B cell (primary cell): ENCODE results near the gene SUGCT. TPM values are rescaled to one million over a fixed set of nuclear protein-coding genes. Genes with fewer than 3 reads are reported as not detected.

Experiments used
- ATAC-seq: fragments of 200-7000 bp; cut with Tn5 transposase; one replicate; pipeline ENCODE4 v1.10.0; 2021; ENCODE audit warnings: low read depth, mild to moderate bottlenecking, moderate number of reproducible peaks, moderate library complexity
- CTCF ChIA-PET: fragments of 350-600 bp; sonication (Branson Sonifier 250); formaldehyde crosslinking; loops from one replicate; lab custom pipeline; 2021; ENCODE audit warnings: antibody characterized with exemption, inconsistent platforms; lab: Charles Lee
- POLR2A ChIA-PET: fragments of 350-600 bp; sonication (Branson Sonifier 250); formaldehyde crosslinking; loops from one replicate; lab custom pipeline; 2021; ENCODE audit warnings: antibody characterized with exemption; lab: Charles Lee
- DNase-seq: peaks from one replicate; pipeline ENCODE4 v3.0.0; 2013
- H2AFZ ChIP-seq: 2 replicates; pipeline ENCODE4 v1.6.1; 2012; ENCODE audit warnings: mild to moderate bottlenecking, low read depth, low read length; ENCODE audit not compliant: insufficient read depth, poor library complexity, severe bottlenecking
- H3K27ac ChIP-seq, 2 donors: 1 replicate in 1 of 2; 2 replicates in 1 of 2; pipeline ENCODE4 v1.5.1; 2012 to 2013; ENCODE audit warnings: low read length in 2 of 2, mild to moderate bottlenecking in 2 of 2, moderate library complexity in 1 of 2
- H3K27me3 ChIP-seq, 4 experiments: fragments of 200-600 bp in 1 of 4; sonication (generic) in 1 of 4; replicated peaks in 1 of 4; 1 replicate in 2 of 4; 2 replicates in 2 of 4; pipeline versions ENCODE4 v1.6.1 to v1.7.0; 2013 to 2016; ENCODE audit warnings: low read length in 3 of 4, mild to moderate bottlenecking in 2 of 4, mixed read lengths in 1 of 4, moderate library complexity in 1 of 4; ENCODE audit not compliant: insufficient read depth in 4 of 4, control insufficient read depth in 3 of 4; ENCODE audit errors: control extremely low read depth in 1 of 4
- H3K36me3 ChIP-seq, 2 experiments: replicated peaks in 1 of 2; 1 replicate in 1 of 2; 2 replicates in 1 of 2; pipeline versions ENCODE4 v1.6.1 to v1.7.1; 2013; ENCODE audit warnings: low read length in 1 of 2; ENCODE audit not compliant: insufficient read depth in 2 of 2, control insufficient read depth in 1 of 2; ENCODE audit errors: control extremely low read depth in 1 of 2, extremely low read depth in 1 of 2
- H3K4me1 ChIP-seq, 2 donors: fragments of 200-600 bp in 1 of 2; sonication (generic) in 1 of 2; 1 replicate in 1 of 2; 2 replicates in 1 of 2; pipeline versions ENCODE4 v1.5.1 to v1.6.1; 2013 to 2017; ENCODE audit warnings: low read length in 2 of 2; ENCODE audit not compliant: control insufficient read depth in 2 of 2, insufficient read depth in 2 of 2
- H3K4me2 ChIP-seq: replicated peaks from 2 replicates; pipeline ENCODE3; 2012; ENCODE audit warnings: mild to moderate bottlenecking, low read depth, low read length; ENCODE audit not compliant: poor library complexity, severe bottlenecking
- H3K4me3 ChIP-seq, 5 experiments: fragments of 200-600 bp in 1 of 5; sonication (generic) in 1 of 5; 1 replicate in 3 of 5; 2 replicates in 2 of 5; pipeline versions ENCODE4 v1.5.1 to v1.7.0; 2011 to 2016; ENCODE audit warnings: low read length in 4 of 5, mild to moderate bottlenecking in 4 of 5, low read depth in 2 of 5, control low read depth in 1 of 5, moderate library complexity in 1 of 5; ENCODE audit not compliant: insufficient read depth in 1 of 5; ENCODE audit errors: control extremely low read depth in 1 of 5, extremely low read depth in 1 of 5
- H3K79me2 ChIP-seq: fragments of 200-600 bp; sonication (generic); one replicate; pipeline ENCODE4 v1.6.0; 2016; ENCODE audit warnings: low read length; ENCODE audit not compliant: control insufficient read depth, insufficient read depth
- H3K9ac ChIP-seq: fragments of 200-600 bp; sonication (generic); 2 replicates; pipeline ENCODE4 v1.6.1; 2017; ENCODE audit warnings: mild to moderate bottlenecking, low read length, moderate library complexity
- H3K9me3 ChIP-seq, 3 donors: one replicate each; pipeline versions ENCODE4 v1.6.1 to v1.7.1; 2013; ENCODE audit warnings: low read length in 2 of 3; ENCODE audit not compliant: control insufficient read depth in 2 of 3, insufficient read depth in 1 of 3; ENCODE audit errors: control extremely low read depth in 1 of 3
- H4K20me1 ChIP-seq: 2 replicates; pipeline ENCODE4 v1.6.0; 2012; ENCODE audit warnings: mild to moderate bottlenecking, low read length; ENCODE audit not compliant: insufficient read depth, control insufficient read depth, poor library complexity, severe bottlenecking
- H3K27ac Mint-ChIP-seq: one replicate; pipeline ENCODE4 v1.8.0; 2021; ENCODE audit warnings: mixed read lengths
- H3K27me3 Mint-ChIP-seq: one replicate; pipeline ENCODE4 v1.8.0; 2021; ENCODE audit warnings: mixed read lengths
- H3K4me1 Mint-ChIP-seq: one replicate; pipeline ENCODE4 v1.8.0; 2021; ENCODE audit warnings: mixed read lengths
- H3K4me3 Mint-ChIP-seq: one replicate; pipeline ENCODE4 v1.8.0; 2021; ENCODE audit warnings: mixed read lengths
- H3K9me3 Mint-ChIP-seq: one replicate; pipeline ENCODE4 v1.8.0; 2022; ENCODE audit warnings: mixed read lengths; ENCODE audit not compliant: insufficient read depth
- CTCF ChIP-seq: fragments of 200-600 bp; IDR thresholded peaks from one replicate; pipeline ENCODE4 v1.8.0; 2022; ENCODE audit warnings: antibody characterized with exemption, mild to moderate bottlenecking
- EZH2 ChIP-seq: IDR thresholded peaks from 2 replicates; pipeline ENCODE4 v1.6.1; 2012; ENCODE audit warnings: borderline replicate concordance, low read depth, mild to moderate bottlenecking, moderate library complexity, low read length; ENCODE audit not compliant: insufficient read depth, poor library complexity, severe bottlenecking
- WGBS: methylation state at CpG from one replicate; pipeline ENCODE4 v1.1.5; 2013; ENCODE audit warnings: missing lambda C conversion rate; ENCODE audit not compliant: insufficient coverage; 5-methylcytosine and 5-hydroxymethylcytosine counted together
- intact Hi-C: fragments of 100-400 bp; cut with micrococcal nuclease; formaldehyde crosslinking; loops from one replicate; pipeline ENCODE4 v1.10.0; 2022
- polyA plus RNA-seq: library from polyadenylated mRNA; depleted of rRNA; stranded (reverse); fragments of >200 nt; gene quantifications from 2 replicates; pipeline ENCODE4 v1.2.3, GENCODE V29; 2012
- total RNA-seq, 2 donors: library from RNA; stranded (reverse); fragments of 120-200 nt in 1 of 2; gene quantifications; 1 replicate in 1 of 2; 2 replicates in 1 of 2; pipeline versions ENCODE4 v1.2.3 to v1.2.4, GENCODE V29; 2013 to 2022

Gene SUGCT
- total and polyA plus RNA-seq, 2 donors (not counting 1 experiment from before 2014, with no cell fraction given): 0.19 to 0.86 TPM

- no peak overlapping the region for H3K4me3 Mint-ChIP-seq
- WGBS: no CpG with 5 or more reads among the region's 2 CpGs
- Histone ChIP-seq H3K4me2 (no peak overlapping the region), H4K20me1 (no peaks in the 10 kb centered on the region), H3K27ac (no peak overlapping the region), H3K4me1 (no peaks in the 10 kb centered on the region), H3K9ac (no peak overlapping the region), H3K79me2 (no peaks in the 10 kb centered on the region), H2AFZ (no peak overlapping the region), H3K4me3 (no peak overlapping the region), H3K27me3 (no peaks in the 10 kb centered on the region), H3K36me3 (no peaks in the 10 kb centered on the region), H3K9me3 (no peaks in the 10 kb centered on the region)
- DNase-seq (no peak), ATAC-seq (no peak)
- no peaks in the 10 kb centered on the region for H3K9me3 Mint-ChIP-seq
- CTCF ChIA-PET: no interaction called here
- peaks cover 7% of the 10 kb centered on the region for H3K27me3 Mint-ChIP-seq
- no peaks in the 10 kb centered on the region for H3K4me1 Mint-ChIP-seq
- POLR2A ChIA-PET: no interaction called here
- intact Hi-C loops: no loop called here
- no peak for TF ChIP-seq EZH2
- no peak for TF ChIP-seq CTCF
- H3K27ac Mint-ChIP-seq: no peak overlapping the region
Observed at GRCh38 chr7:40298421-40298820, 163.6 kb downstream of the SUGCT start.

DNA sequence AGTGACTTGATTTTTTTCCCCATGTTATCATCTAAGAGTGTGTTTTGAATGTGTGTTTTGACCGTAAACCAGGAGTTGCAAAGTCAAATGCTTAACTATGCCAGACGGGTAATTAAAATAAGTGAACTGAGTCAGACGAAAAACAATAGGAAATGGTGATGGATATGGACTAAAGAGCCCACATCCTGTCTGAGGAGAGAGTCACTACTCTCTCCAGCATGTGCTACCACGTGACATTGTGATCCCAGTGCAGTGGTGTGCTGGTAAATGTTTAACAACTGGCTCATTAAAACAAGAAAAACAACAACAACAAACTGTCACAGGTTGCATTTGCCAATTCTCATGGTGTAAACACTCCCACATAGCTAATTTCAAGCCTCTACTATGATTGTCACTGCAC is 164.3 kb downstream of the SUGCT start:
- no peaks in the 10 kb centered on the region for H3K4me1 ChIP-seq
- H3K27me3 ChIP-seq: no peaks in the 10 kb centered on the region
- H2AFZ ChIP-seq: no peak overlapping the region
- ATAC-seq (no peak), DNase-seq (no peak)
- intact Hi-C loops: no loop called here
- TF ChIP-seq CTCF (no peak), EZH2 (no peak)
- Mint-ChIP-seq H3K4me1 (no peaks in the 10 kb centered on the region), H3K9me3 (no peaks in the 10 kb centered on the region), H3K27ac (no peak overlapping the region), H3K4me3 (no peak overlapping the region), H3K27me3 (peaks cover 7% of the 10 kb centered on the region)
- H3K36me3 ChIP-seq: no peaks in the 10 kb centered on the region
- no peaks in the 10 kb centered on the region for H3K79me2 ChIP-seq
- no peak overlapping the region for H3K4me2 ChIP-seq
- no peaks in the 10 kb centered on the region for H4K20me1 ChIP-seq
- no peak overlapping the region for H3K9ac ChIP-seq
- H3K27ac ChIP-seq: no peak overlapping the region
- 40% methylated on average over 2 of the region's 4 CpGs for WGBS
- H3K4me3 ChIP-seq: no peak overlapping the region
- CTCF ChIA-PET: no interaction called here
- no peaks in the 10 kb centered on the region for H3K9me3 ChIP-seq
- POLR2A ChIA-PET: no interaction called here
